ENCODE results near the gene STPG4.

Gene STPG4

DNA sequence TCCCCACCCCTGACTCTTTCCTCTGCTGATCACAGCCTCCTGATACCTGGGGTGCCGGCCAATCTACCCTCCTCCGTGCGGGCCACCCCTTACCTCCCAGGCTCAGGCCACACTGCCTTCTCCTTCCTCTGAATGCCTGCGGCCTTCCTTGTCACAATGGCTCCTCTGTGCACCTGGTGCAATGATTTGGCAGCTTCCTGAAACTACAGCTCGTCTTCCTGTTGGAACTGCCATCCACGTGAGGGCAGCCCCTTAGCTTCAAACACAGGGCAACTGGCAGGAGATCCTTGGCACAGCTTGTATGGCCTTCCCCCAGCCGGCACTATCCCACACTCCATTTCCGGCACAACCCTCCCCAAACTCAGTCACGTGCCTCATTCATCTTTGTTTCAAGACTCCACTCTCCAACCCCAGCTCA, 69.0 kb downstream of the STPG4 start:
- no peak for DNase-seq

DNA sequence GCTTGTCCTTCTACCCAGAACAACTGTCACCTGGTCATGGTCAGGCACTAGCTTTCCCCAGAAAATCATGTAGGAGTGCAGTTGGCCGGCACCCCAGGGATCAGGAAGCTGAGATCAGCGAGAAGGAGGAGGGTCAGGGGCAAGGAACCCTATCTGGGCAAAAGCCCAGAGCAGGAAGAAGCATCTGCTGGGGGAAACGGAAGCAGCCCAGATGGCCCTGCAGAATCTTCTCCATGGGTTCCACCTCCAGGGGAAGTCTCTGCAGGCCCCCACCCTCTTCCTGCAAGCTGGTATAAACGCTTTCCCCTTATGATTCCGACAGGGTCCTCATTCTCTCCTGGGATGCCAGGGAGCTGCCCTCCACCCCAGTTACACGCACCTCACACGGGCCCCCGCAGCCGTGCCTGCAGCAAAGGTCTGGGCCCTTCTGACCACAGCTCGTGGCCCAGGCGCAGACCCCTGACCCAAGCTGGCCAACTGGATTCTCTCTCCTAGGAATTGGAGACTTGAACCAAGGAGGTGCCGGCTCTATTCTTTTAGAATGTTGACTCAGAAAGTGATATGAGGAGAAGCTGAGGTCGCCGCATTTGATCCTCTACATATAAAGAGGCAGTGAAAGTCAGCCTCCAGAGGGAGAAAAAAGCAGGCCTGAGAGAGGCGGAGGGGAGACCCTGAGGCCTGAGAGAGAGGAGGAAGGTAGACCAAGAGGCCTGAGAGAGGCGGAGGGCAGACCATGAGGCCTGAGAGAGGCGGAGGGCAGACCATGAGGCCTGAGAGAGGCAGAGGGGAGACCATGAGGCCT, 71.0 kb downstream of the STPG4 start:
- no peak for DNase-seq

DNA sequence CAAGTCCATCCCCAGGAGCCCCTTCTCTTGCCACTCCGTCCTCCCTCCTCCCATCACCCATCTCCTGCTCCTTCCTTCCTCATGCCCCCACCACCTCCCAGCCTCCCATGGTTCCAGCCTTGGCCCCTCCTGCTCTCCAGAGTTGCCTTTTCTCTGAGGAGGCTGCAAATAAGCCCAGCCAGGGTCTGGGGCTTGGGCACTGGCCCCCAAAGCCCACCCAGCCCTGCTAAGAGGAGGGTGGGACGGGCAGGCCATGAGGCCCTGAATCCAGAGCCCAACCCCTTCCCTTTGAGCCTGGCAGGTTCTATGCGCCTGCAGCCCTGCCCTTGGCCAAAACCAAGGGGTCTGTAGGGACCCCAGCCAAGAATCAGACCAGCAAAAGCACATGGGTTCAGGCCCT, 71.6 kb downstream of the STPG4 start:
- no peak for DNase-seq

DNA sequence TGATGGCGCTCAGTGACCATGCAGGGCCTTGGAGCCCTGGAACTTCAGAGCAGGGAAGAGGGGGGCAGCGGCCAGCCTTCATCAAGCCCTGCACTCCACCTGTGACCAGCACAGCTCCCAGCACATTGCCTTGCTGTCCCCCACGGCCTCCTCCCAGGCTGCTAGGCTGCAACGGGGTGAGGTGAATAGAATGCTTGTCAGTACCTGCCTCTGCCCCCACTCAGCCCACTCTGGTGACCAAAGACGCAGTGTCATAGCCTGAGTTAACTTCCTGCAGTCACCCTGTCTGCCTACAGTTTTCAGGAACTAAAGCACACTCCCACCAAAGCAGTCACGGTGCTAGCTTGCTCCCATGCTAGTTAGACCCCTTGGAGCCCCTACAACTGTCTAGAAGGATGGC, 72.1 kb downstream of the STPG4 start:
- no peak for DNase-seq

DNA sequence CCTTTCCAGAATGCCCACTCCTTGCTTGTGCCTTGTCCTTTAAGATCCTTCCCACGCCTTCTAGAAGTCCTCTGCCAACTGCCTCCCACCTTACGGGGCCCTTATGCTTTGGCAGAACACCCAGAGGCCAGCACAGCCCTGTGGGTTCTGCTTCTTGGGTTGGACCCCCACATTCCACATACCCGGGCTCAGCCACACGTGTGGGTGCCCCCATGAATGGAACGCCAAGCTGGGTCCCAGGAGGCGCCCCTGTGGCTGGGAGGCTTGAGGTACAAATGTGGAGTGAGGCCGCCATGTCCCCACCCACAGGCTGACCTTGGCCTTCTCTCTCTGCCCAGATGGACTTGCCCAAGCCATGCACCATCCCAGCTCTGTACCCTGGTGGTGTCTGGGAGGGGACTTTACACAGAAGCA, 74.2 kb downstream of the STPG4 start:
- no peak for DNase-seq

DNA sequence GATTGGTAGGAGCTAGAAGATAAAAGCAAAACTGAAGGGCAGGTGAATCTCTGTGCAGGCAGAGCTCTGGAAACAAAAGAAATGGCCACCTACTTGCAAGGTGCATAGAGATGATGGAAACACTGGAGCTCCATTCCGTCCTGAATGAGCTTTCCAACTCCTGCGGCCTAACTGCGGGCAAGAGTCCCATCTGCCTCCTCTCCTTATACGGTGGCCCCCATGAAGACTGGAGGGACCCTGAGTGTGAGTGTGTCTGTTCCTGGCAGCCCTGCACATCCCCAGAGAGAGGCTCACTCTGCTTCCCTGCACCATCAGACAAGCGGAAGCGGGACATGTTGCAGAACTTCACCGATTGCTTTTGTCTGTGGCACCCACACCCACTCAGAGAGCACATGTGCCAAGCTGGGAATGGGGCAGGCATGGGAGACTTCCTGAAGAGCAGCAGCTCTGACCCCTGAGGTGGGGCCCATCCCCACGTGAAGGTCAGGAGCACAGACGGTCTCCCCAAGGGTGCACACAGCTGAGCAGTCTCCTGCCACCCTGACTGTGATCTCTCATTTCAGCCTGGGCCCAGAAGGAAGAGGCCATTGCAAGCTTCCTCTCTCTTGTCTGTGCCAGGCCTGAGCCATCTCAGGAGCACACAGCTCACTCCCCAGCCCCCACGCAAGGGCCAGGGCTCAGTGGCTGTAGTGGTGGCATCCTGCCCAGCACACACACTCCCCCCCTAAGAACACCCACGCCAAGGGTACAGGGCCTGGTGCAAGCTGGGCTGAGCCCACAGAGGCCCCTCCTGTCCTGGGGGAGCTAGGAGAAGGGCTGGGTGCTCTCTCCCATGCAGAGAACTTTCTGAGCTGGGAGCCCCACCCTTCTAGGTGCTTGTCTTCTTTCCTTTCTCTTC, 75.3 kb downstream of the STPG4 start:
- no peak for DNase-seq

DNA sequence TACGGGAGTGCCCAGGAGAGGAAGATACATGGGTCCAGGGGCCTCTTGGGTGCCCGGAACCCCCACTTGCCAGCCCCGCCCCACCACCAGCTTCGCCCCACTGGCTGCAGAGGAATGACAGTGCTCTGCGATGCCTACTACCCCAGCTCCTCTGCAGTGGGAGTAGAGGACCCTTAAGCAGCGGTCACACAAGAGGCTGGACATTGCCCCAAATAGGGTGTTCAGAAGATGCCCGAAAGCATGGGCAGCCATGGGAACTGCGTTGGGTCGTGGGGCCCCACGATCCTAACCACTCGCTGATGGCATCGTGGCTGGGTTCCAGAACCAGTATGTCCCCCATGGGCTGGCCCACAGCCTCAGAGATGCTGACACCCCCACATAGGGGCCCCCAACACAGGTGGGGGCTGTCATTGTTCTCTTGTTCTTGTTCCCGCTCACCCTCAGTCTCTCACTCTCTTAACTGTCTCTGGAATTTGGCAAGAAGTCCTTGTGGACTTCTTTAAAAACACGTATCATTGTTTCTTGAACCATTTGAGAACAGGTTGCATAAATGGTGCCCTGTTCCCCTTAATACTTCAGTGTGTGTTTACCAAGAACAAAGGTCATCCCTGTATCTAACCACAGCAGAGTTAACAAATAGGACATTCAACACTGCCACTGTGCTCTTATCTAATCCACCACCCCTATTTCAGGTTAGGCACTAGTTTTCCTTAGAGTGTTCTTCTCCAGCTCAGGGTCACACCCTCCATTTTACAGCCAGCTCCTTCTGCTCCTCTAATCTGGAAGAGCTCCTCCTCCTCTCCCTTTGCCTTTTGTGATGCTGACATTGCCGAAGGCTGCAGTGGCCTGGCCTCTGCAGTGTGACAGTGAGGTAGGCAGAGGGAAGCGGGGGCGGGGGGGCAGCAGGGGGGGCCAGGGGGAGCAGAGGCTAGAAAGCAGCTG, 76.3 kb downstream of the STPG4 start:
- DNase-seq, result no peak

DNA sequence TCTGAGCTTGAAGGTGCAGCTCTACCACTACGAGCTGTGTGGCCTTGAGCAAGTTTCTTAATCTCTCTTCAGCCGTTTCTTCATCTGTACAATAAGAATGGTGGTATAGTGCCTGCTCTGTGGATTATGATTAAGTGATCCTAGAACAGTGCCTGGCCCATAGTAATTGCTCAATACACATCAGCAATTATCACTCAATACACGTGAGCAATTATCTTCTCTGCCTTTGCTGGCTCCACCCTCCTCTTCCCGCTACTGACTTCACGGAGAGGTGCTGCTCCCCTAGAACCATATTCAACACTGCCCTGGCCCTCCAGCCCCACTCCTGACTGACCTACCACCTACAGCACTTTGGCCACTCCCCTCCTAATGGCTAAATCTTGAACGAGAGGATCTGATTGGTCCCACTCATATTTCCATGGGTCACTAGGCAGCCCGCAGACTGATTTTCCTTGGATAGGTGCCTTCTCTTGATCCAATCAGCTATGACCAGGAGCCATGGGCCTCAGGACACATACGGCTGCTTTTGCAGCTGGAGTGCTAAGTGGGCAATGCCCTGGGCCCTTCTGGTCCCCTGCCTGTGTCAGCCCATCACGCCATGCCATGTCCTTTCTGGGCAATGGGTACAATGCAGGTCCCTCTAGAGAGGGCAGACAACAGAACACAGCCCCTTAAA, 77.5 kb downstream of the STPG4 start:
- no peak for DNase-seq

DNA sequence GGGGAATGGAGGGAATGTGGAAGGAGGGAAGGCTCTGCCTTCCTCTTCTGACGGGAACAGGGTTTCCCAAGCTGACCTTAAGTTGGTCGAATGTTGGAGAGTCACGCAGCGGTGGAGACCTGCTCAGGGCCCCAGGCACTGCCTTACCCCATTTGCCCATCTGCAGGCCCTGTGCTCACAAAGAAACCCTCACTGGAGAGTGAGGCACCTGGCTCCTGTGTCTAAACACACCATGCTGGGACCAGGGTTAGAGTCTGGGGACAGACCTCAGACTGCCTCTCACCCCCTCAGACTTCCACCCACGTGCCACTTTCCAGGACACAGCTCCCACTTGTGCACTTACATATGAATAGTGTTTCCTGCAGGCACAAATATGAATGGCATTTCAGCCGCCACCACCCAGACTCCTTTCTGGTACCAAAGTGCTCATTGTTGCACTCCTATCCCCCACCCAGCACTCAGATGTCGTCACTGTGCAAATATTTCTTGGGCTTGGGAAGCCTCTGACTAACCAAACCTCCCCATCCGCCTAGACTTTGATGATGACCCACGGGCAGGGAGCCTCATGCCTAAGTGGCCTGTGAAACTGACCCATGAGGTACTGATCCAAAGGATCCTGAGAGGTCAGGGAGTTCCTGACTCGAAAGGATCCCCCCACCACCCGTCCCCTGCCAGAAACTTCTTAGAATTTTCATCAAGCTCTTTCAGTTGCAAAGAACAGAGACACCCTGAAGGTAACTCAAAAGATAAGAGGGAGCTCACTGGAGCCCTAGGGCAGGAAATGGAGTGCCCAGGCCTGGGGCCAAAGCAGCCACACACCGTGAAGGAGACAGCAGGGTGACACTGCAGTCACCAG, 78.3 kb downstream of the STPG4 start:
- DNase-seq, result no peak

DNA sequence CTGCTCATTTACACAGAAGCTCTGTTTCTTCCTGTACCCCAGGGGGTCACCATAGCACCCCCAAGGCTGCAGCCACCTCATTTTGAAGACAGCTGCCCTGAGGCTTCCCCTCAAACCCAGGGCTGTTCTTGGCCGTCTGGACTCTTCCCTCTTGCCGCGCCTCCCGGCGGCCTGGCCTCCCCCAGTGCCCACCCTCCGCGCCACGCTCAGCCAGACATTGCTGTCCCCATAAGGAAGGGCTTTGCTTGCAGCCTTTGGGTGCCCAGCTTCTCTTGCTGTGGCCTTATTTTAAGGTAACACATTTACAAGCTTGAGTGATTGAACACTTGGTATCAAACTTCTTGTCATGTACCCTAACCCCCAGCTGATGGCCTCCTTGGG, 79.0 kb downstream of the STPG4 start:
- DNase-seq, result no peak

DNA sequence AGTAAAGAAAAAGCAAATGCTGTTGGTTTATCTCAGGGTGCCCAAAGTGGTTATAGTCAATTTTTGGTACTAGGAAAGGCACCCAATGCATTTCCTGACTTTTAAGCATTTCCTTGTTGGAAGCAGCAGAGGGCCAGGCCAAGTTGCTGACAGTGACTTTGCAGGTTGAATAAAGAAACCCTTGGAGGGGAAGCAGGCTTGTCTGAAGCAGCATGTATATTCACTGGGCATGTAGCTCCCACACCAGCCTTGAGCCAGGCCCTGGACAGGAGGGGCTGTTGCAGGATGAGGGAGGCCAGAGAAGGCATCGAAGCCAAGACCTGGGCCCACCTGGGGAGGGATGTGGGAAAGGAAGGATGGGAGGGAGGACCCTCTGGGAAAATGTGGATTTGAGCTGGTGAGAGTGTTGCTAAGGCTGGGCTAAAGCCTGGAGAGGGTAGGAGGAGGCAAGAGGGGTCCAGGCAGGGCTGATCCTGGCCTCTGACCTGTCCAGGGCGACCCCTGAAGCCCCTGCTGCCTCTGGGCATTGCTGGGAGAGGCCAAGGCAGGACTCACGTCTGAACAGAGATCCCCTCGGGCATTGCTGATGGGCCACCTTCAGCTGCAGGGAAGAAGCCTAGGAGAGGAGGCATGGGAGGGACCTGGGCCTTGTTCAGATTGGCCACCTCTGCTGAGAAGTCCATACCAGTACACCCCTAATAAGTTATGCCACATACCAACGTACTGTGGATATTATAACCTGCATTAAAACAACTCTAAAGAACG, 79.6 kb downstream of the STPG4 start:
- DNase-seq, result no peak

DNA sequence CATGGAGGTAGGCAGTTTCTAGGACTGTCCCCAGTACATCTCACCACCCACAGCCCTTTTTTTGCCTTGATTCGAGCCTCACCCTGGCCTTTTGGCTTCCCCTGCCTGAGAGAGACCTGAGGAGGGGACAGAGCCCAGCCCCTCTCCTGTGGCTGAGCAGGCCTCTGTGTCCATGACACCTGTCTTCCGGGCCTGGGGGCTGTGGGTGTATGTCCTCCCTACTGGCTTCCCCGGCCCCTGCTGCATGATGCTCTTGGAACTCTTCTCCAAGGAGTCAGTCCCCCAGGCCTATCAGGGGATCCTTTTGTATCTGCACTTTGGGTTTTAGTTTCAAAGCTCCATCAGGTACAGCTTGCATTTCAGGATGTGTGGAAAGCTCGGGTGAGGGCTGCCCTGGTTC, 80.4 kb downstream of the STPG4 start:
- DNase-seq, result no peak

DNA sequence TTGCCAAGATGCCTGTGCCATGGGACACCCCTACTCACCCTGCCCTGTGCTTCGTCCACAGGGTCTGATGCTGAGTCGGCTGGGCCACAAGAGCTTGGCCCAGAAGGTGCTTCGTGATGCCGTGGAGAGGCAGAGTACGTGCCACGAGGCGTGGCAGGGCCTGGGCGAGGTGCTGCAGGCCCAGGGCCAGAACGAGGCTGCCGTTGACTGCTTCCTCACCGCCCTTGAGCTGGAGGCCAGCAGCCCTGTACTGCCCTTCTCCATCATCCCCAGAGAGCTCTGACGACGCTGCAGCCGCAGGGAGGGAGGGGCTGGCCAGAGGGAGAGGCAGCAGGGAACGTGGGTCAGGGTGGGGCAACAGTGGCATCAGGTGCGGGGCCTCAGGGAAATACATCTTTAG, 81.5 kb downstream of the STPG4 start:
- DNase-seq, result no peak

DNA sequence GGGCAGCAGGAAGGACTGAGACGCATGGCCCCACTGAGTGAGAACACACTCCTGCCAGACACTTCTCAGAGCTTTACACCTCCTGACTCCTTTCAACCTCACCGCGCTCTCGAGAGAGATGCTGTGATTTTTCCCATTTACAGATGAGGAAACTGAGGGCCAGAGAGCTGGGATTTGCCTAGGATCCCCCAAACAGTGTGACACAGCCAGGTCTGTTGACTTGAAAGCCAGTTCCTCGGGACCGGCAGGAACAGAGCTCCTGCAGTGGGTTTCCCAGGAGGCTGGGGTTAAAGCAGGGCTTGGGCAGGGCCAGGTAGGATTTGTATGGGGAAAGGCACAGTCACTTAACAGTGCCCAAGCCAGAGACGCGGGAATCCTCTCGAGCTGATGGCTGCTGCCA, 81.9 kb downstream of the STPG4 start:
- DNase-seq, result no peak

DNA sequence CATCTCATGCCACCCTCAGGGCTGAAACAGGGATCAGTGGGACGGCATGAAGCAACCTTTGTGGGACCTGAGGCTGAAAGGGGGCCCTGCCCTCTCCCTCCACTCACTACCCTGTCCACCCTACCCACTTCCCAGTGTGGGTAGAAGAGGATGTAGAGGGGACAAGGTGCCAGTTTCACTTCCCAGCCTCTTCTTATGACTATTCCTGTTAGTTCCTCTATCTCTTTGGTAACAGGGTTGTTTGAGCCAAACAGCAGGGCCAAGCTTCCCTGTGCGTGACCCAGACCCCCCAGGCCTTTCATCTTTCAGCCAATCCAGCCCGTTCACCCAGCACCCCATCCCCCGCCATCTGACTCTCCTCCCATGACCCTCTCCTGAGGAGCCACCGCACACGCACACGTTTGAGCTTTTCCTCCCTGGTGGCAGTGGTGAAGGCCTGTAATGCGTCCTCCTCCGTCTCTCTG, 82.3 kb downstream of the STPG4 start:
- no peak for DNase-seq

DNA sequence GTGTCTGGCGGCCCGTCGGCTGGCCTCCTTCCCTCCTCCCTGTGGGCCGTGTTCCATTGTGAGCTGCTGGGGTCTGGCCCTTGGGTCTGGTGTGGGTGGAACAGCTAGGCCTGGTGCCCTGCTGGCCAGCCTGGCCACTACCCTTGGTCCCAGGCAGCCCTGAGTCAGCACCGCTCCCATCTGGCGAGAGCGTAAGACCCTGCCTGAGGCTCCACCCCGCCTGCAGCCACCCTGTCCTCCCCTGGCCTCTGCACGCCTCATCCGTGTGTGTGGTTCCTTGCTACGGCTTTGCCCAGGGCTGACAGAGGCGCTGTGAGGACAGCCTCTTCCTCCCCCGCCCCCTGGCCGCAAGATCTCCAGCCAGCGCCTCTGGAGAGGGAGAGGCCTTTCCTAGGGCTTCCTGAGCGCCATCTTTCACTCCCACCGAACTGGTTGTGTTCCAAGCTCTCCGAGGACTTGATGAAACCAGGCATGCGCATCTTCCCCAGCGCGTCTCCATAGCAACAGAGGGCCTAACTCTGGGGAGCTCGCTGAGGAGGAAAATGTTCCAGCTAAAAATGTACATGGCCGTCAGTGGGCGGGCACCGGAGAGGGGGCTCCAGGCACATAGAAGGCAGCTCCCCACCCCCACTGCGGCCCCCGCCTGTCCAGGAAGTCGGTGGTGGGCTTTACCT, 83.0 kb downstream of the STPG4 start:
- DNase-seq, result no peak

DNA sequence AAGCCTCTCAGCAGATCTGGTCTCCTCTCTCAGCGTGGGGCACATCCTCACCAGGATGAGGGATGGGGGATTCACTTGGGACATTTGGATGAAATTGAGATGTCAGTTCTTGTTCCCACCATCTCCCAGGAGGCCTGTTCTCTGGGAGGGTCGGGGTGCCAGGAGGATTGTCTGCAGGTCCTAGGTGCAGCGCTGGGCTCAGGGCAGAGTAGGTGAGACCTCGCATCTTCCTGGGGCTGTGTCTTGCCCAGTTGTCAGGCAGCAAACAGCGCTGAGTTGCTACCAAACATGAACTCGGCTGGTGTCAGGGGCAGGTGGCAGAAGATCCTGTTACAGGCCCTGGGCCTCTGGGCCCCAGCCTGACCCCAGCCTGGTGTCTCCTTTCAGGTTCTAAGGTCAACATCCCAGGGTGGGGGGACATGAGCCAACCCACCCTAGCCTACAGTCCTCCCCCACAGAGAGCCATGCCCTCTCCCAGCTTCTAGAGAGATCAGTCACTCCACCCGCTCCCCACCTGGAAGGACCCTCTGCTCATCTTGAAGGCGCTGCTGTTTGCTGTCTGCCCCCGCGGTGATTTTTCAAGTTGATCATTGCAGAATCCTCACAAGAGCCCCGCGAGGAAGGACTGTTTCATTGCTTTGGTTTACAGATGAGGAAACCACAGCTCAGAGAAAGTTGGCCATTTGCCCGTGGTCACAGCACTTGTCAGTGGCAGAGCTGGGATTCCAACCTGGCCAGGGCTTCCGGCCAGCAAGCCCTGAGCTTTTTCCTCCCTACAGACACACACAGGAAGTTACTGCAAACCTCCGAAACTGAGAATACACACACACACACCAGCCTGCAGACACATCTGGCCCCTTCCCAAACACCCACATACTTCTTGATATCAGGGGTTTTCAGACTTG, 83.9 kb downstream of the STPG4 start:
- DNase-seq, result no peak

DNA sequence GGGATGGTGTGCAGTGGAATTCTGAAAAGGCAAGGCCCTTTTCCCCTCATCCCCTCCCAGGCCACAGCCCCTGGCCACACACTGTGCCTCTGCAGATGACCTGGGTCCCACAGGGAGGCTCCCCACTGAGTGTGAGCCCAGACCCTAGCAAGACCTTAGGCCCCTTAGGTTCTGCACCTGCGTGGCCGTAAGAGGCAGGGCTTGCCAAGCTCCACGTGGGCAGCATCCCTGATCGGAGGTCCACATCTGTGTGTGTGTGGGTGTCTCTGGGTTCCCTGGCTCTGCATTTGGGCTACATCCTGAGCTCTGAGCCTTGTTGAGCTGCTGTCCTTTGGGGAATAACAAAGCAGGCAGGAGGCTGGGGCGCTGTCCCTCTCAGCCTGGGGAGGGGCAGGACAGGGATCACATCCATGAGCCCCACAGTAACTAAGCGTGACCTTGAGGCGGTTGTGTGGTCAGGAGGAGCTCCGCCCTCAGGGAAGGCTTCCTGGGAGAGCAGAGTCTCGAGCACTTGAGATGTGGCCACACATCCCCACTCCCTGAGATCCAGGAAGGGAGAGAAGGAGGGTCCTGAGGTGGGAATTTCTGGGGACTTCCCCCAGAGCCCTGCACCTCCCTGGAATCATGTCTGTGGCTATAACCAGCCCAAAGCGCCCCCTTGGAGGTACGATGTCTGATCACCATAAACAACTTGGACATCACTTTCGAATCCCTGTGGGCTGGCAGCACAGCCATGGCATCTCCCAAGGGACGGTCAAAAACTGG, 84.8 kb downstream of the STPG4 start:
- no peak for DNase-seq

All from NCI-H446 treated with DMSO at 0.1 percent for 48 hours (cell line).